Left kidney (tissue), 2 donors: ENCODE data around the gene FRS3. TPM values are rescaled to one million over a fixed set of nuclear protein-coding genes. Genes with fewer than 3 reads are reported as not detected.

Source experiments
- DNase-seq: peaks from one replicate; pipeline ENCODE4 v3.0.0-alpha.2; 2013
- polyA plus RNA-seq: library from polyadenylated mRNA; unstranded; fragments of 120-200 nt; gene quantifications from one replicate; pipeline ENCODE4 v1.2.1, GENCODE V29; 2013; ENCODE audit not compliant: insufficient read length

FRS3 gene
- polyA plus RNA-seq, 1 donor = 5.0 TPM

DNA sequence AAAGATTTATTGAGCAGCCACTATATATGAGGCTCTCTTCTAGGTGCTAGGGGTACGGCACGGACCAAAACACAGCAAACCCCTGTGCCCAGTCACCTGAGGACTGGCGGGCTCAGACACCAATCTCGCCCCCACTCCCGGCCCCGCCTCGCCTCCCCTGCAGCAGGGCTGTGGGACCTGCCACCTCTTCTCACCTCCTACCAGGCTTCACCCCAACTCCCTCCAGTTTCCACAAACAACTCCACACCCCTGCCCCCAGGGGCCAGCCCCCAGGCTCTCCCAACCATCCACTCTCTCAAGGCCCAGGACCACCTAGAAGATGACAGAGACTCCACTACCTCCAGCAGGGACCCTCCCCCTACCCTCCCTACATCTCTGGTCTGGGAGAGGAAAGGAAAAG, 50.7 kb downstream of the FRS3 start:
- DNase-seq = no peak

DNA sequence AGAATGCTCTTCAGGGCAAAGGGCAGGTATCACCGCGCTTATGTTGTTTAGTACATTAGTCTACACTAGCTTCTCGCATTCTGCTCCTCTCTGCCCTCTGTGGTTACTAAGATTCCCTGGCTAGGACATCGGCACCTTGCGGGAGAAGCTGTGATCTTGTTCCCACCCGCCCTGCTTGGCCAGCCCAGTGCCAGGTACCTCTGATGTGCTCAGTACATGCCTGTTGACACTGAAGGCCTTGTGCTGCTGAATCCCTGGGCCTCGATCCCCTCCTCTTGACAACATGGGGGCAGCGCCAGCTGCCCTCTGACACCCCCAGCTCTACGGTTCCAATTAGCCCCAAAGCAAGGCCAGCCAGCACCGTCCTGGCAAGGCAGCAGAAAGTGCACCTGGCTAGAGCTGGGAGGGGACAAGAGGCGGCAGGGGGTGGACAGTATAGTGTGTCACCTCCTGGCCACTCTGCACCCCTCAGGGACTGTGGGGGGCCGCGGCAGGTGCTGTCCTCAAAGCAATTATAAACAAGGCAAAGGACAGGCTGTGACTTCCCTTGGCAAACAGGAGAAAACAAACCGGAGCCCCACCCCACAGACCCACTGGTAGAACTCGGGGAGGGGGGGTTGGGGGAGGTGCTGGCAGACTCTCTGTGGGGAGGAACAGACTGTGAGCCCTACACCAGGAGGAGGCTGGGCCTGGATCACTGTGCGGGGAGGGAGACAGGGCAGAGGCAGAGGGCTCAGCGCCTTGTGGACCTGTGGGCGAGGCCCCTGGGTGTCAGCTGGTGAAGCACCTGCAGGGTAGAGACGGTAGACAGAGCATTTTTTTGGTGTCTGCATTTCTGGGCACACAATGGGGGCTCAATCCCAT, 51.4 kb downstream of the FRS3 start:
- DNase-seq = no peak

DNA sequence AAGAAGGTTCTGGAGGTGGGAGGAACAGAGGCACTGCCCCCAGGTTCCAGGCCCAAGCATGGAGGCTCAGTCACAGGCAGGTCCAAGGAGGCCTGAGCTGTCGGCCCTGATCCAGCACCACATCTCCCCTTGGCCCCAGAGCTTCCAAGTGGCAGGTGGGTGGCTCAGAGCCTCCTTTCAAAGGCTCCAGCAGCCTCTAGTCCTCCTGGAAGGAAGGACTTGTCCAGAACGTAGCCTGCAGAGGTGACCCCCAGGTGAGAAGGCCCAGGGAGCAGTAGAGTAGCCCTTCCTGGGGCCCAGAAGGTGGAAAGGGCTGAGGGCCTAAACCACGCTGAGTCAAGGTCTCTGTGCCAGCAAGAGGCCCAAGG, 52.0 kb downstream of the FRS3 start:
- DNase-seq = no peak

DNA sequence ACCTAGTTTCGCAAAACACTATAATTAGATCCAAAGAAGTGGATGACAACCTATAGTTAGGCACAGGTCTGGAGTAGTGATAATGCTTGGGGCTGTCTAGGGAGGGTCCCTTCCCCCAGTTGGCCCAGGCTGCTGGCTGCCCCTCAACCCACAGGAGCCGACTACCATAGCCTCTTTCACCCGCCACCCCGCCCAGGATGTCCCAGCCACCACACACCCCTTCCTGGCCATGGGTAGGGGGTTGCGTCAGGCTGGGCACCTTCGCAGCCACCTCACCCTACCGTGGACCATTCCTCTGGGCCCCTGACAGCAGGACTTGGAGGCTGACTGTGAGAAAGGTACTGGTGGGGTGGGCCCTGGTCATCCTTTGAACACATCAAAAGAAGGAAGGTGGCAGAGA, 52.8 kb downstream of the FRS3 start:
- no peak for DNase-seq

DNA sequence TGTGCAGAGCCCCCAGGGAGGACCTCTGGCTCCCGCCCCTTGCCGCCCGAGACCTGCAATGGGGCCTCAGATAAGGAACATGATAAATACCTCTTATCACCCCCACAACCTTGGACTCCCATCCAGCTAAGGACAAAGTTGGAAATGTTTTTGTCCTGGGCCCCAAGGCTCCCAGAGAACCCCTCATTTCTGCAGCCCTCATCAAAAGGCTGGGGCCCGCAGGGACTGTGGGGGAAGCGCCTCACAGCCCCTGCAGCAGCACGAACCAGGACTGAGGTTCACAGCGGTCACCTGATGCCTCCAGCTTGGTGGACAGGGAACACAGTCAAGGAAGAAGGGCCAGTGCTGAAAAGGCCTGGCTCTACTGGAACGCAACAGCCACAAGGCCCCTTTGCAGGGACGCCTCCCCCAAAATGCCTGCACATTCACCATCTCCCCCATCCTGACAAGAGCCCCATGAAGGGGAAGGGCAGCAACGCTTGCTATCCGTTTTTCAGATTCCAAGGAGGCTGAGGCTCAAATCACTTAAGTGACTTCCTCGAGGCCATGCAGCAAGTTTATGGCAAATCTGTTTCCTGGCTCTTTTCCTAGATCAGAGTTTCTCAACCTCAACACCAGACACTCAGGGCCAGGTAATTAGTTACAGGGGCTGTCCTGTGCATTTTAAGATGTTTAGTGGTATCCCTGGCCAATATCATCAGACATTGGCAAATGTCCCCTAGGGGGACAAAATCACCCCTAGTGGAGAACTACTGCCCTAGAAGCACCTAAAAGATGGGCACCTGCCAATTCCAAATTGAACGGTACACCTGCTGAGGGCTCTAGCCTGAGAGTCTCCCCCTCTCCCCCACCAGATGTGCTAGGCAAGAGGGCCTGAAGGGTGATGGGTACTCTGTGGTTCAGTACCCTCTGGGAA, 54.9 kb downstream of the FRS3 start:
- DNase-seq = no peak

DNA sequence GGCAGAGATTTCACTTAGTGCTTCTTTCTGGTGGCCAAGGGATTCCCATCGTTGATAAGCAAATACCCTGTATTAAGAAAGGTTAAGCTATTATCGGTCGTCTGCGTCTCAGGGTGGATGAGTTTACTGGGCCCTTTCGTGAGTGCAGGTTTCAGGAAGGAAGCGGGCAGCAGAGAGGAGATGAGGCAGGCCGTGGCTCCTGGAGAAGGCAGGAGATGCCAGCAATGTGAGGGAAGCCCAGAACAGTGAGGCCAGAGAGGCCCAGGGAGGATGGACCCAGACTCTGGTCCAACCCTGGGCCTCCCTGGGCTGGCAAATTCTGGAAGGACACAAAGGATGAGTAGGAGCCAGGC, 55.5 kb downstream of the FRS3 start:
- no peak for DNase-seq

DNA sequence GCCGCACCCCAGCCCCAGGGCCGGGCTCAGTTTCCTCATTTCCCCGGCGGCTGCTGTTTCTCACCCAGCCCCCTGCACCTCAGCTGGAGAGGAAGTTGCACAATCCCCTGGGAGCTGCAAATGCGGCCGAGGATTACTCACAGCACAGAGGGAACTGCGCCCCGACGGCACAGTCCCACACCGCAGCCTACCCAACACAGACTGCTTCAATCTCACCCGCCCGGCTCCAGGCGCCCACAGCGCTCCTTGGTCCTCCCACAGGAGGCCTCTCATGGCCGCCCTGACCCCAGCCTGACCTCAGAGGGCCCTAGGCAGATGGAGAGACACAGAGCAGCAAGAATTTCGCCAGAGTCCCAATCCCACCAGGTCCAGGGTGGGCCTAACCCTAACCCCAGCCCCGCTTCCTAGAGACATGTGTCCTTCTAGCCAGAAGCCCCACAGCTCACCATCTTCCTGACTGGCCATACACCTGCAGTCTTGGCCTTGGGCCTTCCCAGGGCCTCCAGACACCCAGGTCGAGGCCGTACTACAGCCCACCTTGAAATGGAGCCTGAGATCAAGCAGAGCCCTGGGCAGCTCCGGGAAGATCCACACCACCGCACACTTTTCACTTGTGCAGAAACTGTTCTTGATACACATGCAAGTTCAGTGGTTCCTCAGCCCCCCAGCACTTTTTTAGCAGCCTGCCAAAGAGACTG, 56.0 kb downstream of the FRS3 start:
- DNase-seq = no peak

DNA sequence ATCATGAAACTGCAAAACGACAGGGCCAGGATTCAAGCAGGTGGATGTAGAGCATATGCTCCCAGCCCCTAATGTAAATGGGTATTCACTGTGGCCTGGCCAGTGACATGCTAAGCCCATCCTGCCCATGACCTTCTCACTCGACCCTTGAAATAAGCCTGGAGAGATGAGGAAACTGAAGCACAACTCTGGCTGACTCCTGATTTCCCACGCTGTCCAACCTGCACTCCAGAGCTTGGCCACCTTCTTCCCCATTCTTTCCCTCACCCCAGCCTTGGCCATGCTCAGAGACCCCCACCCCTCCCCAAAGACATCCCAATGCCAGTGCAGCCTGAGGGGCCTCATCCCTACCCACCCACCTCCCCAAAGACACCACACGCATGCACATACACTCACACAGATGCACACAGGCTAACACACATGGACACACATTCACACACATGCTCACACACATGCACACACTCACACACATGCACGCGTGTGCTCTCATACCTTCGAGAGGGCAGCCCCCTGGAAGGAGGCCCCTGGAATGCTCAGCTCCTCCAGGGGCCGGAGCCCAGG, 56.7 kb downstream of the FRS3 start:
- DNase-seq = no peak

DNA sequence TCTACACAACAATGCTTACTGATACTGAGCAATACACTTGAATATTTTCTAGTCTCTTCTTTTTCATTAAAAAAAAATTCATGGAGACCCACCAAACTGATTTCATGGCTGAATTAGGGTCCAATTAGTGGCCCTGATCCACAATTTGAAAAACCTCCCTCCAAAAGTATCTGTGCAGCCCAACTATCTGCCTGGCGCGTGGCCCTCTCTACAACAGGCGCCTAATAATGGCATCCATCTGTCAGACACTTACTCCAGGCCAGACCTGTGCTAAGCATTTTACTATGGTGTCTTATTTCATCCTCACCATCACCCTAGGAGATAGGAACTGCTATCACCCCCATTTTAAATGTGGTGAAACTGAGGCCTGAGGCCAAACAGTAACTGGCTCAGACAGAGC, 58.3 kb downstream of the FRS3 start:
- DNase-seq = no peak

DNA sequence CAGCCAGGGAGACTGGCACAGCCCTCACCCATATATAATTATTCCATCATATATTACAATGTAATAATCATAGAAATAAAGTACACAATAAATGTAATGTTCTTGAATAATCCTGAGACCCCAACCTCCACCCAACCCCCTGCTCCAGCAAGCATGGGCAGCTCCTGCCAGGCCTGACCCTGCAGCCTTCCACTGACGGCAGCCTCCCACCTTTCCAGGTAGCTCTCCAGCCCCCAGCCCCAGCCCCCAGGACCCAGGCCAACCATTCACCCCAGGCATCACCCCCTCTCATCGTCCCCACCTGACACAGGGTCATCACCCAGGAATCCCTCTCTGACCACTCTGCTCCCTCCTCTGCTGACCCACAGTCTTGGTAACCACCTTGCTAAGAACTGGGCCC, 58.9 kb downstream of the FRS3 start:
- no peak for DNase-seq

DNA sequence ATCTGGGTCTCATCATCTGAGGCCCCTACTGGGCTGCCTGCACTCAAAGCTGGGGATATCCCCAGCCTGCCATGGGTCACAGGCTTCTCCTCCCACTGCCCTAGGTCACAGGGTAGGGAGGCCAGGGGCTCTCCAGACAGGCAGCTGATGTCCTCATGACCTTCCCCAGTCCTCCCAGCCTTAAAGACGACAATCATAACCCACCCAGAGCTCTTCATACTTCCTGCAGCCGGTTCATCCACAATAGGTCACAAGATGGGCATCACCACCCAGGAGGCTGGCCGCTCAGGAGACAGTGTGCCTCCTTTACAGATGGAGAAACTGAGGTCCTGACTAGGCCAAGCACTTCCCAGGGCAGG, 59.5 kb downstream of the FRS3 start:
- no peak for DNase-seq

Other genes starting within 250 kb of the FRS3 start
- gene FOXP4, start 233.5 kb downstream of the FRS3 start, polyA plus RNA-seq = 29.3 TPM
- 31.4 TPM for gene MDFI, start 141.4 kb downstream of the FRS3 start, polyA plus RNA-seq
- 7.6 TPM for gene TFEB, start 44.3 kb downstream of the FRS3 start, polyA plus RNA-seq
- gene PGC, start 32.5 kb downstream of the FRS3 start, polyA plus RNA-seq = not detected
- 6.8 TPM for gene PRICKLE4, start 882 bp upstream of the FRS3 start, polyA plus RNA-seq
- gene TOMM6, start 7.8 kb upstream of the FRS3 start, polyA plus RNA-seq = 208 TPM
- 21.0 TPM for gene USP49, start 115.5 kb upstream of the FRS3 start, polyA plus RNA-seq
- 41.4 TPM for gene MED20, start 141.2 kb upstream of the FRS3 start, polyA plus RNA-seq
- 26.5 TPM for gene BYSL, start 141.6 kb upstream of the FRS3 start, polyA plus RNA-seq
- 25.9 TPM for gene CCND3, start 161.9 kb upstream of the FRS3 start, polyA plus RNA-seq